Stomach (tissue), 9 donors: ENCODE measurements around the gene CA7. TPM values are rescaled to one million over a fixed set of nuclear protein-coding genes. Genes with fewer than 3 reads are reported as not detected.
A peak's percentile ranks its signal among the peaks of the same experiment; 100 is the strongest.

ENCODE experiments used
- DNase-seq, 2 donors: peaks; one replicate each; pipeline versions ENCODE4 v3.0.0 to v3.0.0-alpha.2; 2013 to 2019
- H3K27ac ChIP-seq, 5 donors: fragments of 200-600 bp in 4 of 5; sonication (generic) in 4 of 5; one replicate each; pipeline ENCODE4 v1.5.1; 2013 to 2019; ENCODE audit warnings: mild to moderate bottlenecking in 1 of 5, moderate library complexity in 1 of 5
- H3K27me3 ChIP-seq, 3 donors: fragments of 200-600 bp; sonication (generic); one replicate each; pipeline ENCODE4 v1.5.1; 2017 to 2019; ENCODE audit warnings: mixed run types in 1 of 3
- H3K36me3 ChIP-seq, 4 donors: fragments of 200-600 bp; sonication (generic); 1 replicate in 3 of 4; 2 replicates in 1 of 4; pipeline ENCODE4 v1.5.1; 2016 to 2019
- H3K4me1 ChIP-seq, 4 donors: fragments of 200-600 bp; sonication (generic); one replicate each; pipeline ENCODE4 v1.5.1; 2016 to 2019
- H3K4me3 ChIP-seq, 4 donors: fragments of 200-600 bp; sonication (generic) in 3 of 4; one replicate each; pipeline ENCODE4 v1.5.1; 2016 to 2019; ENCODE audit warnings: mild to moderate bottlenecking in 1 of 4
- H3K9me3 ChIP-seq, 4 donors: fragments of 200-600 bp; sonication (generic); one replicate each; pipeline ENCODE4 v1.5.1; 2016 to 2019
- EP300 ChIP-seq: sonication (generic); formaldehyde crosslinking; IDR thresholded peaks from one replicate; pipeline ENCODE4 v1.6.1; 2017; ENCODE audit warnings: antibody characterized with exemption
- POLR2A ChIP-seq, 4 donors: fragments of 450-650 bp; IDR thresholded peaks; one replicate each; pipeline ENCODE4 v1.6.1; 2016; ENCODE audit warnings: antibody characterized with exemption in 4 of 4, control low read depth in 2 of 4, mild to moderate bottlenecking in 1 of 4, moderate library complexity in 1 of 4
- POLR2AphosphoS5 ChIP-seq, 3 donors: sonication (generic); formaldehyde crosslinking; IDR thresholded peaks; one replicate each; pipeline ENCODE4 v1.6.1; 2016; ENCODE audit warnings: antibody characterized with exemption in 3 of 3
- WGBS, 5 donors: extraction: QIAGEN DNeasy Blood & Tissue Kit in 3 of 5; methylation state at CpG; one replicate each; pipeline versions ENCODE4 v1.1.5 to v1.1.7; 2013 to 2018; 5-methylcytosine and 5-hydroxymethylcytosine counted together
- intact Hi-C: fragments of 100-400 bp; cut with DNase I; formaldehyde crosslinking; loops from one replicate; pipeline ENCODE4 v1.15.1; 2023; ENCODE audit warnings: low total_unique reads
- polyA plus RNA-seq, 3 donors: library from polyadenylated mRNA; stranded (reverse); fragments of 200-250 nt; gene quantifications; one replicate each; pipeline ENCODE4 v1.2.3, GENCODE V29; 2013
- total RNA-seq, 5 donors: library from RNA; depleted of rRNA; stranded (reverse); fragments of >200 nt; gene quantifications; one replicate each; pipeline versions ENCODE4 v1.1.0 to v1.2.3, GENCODE V29; 2014 to 2016
- TF ChIP-seq, protein P1 (sequence below), 7 experiments: fragments of 450-650 bp in 4 of 7; fragments of 200-600 bp in 3 of 7; sonication (generic) in 3 of 7; IDR thresholded peaks; one replicate each; pipeline ENCODE4 v1.5.1; 2016 to 2019; ENCODE audit warnings: antibody characterized with exemption in 7 of 7, control low read depth in 2 of 7, mild to moderate bottlenecking in 1 of 7
- donor health status: healthy with polysubstance abuse.
- donor health status: Bipolar disorder and iron deficiency.
- donor health status: healthy.

Gene CA7
- total and polyA plus RNA-seq, 8 donors: 0.10 to 27.8 (median 0.55) TPM; not detected in 5

GRCh38 chr16:66874079-66874775, 30.0 kb downstream of the CA7 start:
- 63 to 83% (median 78%) methylated on average over 1 of the region's 1 CpG for WGBS, 5 donors
- H3K27ac ChIP-seq: no peak overlapping the region
- intact Hi-C loops: no loop called here

DNA sequence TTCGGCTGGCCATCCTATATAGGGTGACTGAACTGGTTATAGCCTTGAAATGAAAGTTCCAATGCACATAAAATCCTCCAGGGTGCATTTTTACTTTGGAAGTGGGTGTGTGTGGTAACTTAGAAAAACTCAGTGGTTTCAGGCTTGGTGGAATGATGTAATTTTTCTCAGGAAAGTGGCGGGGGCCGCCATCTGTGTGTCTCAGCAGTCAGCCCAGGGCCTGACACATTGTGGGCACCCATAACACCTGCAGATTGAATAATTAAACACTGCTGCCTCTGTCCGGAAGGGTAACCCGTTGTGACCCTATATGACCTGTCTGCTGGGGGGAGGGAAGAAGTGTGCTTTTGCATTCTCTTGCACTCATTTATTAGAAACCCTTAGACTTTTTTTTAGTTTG, 33.9 kb downstream of the CA7 start:
- H3K4me3 ChIP-seq: no peak overlapping the region
- H3K9me3 ChIP-seq: no peaks in the 10 kb centered on the region
- no peak for DNase-seq
- no peak overlapping the region for H3K27ac ChIP-seq
- peaks cover 0 to 2% (median under 1%) of the 10 kb centered on the region in 4 donors for H3K36me3 ChIP-seq
- intact Hi-C loops: no loop called here
- H3K4me1 ChIP-seq: peaks cover 16 to 33% (median 24%) of the 10 kb centered on the region in 4 donors
- 54 to 64% (median 62%) methylated on average over 5 of the region's 5 CpGs for WGBS, 5 donors
- no peak for TF ChIP-seq EP300
- TF ChIP-seq, protein P1, sequence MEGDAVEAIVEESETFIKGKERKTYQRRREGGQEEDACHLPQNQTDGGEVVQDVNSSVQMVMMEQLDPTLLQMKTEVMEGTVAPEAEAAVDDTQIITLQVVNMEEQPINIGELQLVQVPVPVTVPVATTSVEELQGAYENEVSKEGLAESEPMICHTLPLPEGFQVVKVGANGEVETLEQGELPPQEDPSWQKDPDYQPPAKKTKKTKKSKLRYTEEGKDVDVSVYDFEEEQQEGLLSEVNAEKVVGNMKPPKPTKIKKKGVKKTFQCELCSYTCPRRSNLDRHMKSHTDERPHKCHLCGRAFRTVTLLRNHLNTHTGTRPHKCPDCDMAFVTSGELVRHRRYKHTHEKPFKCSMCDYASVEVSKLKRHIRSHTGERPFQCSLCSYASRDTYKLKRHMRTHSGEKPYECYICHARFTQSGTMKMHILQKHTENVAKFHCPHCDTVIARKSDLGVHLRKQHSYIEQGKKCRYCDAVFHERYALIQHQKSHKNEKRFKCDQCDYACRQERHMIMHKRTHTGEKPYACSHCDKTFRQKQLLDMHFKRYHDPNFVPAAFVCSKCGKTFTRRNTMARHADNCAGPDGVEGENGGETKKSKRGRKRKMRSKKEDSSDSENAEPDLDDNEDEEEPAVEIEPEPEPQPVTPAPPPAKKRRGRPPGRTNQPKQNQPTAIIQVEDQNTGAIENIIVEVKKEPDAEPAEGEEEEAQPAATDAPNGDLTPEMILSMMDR (IDR thresholded peaks at IDR 0.05): no peak
- H3K27me3 ChIP-seq: no peaks in the 10 kb centered on the region

More at GRCh38 chr16:66874079-66874775, 30.0 kb downstream of the CA7 start:
- peaks cover 7 to 26% (median 13%) of the 10 kb centered on the region in 4 donors for H3K4me1 ChIP-seq
- H3K27me3 ChIP-seq: no peaks in the 10 kb centered on the region
- TF ChIP-seq EP300 (no peak), POLR2AphosphoS5 (IDR thresholded peaks at IDR 0.05) (no peak)
- TF ChIP-seq, protein P1 (IDR thresholded peaks at IDR 0.05): no peak
- H3K36me3 ChIP-seq: no peaks in the 10 kb centered on the region
- DNase-seq: no peak
- no peak overlapping the region for H3K4me3 ChIP-seq
- H3K9me3 ChIP-seq: no peaks in the 10 kb centered on the region

GRCh38 chr16:66880288-66881013, 36.2 kb downstream of the CA7 start, which contains the start of gene PDP2:
Gene PDP2, plus strand, starts transcription at chr16:66880515. Its CDS starts 3,770 bp downstream, at chr16:66884285.
- peak; percentile 96 to 97 for DNase-seq
- Histone ChIP-seq H3K27me3 (no peaks in the 10 kb centered on the region), H3K27ac (peak within 1 kb of the TSS; percentile 59 to 88 (median 77)), H3K4me1 (peaks cover 15 to 25% (median 18%) of the 10 kb centered on the region in 4 donors), H3K9me3 (no peaks in the 10 kb centered on the region), H3K36me3 (peaks cover 12 to 25% (median 19%) of the 10 kb centered on the region in 4 donors), H3K4me3 (peak within 1 kb of the TSS; percentile 60 to 97 (median 80))
- intact Hi-C loops: no loop called here
- TF ChIP-seq EP300 (no peak), POLR2AphosphoS5 (IDR thresholded peaks at IDR 0.05) (peak; percentile 33 to 91 (median 64))
- 0 to 1% (median 0%) methylated on average over 17 to 58 of the region's 58 CpGs for WGBS, 5 donors

GRCh38 chr16:66881014-66881417, 36.8 kb downstream of the CA7 start:
- Histone ChIP-seq H3K27me3 (no peaks in the 10 kb centered on the region), H3K4me1 (peaks cover 15 to 25% (median 20%) of the 10 kb centered on the region in 4 donors), H3K27ac (peak overlapping the region; percentile 59 to 88 (median 77)), H3K4me3 (peak overlapping the region; percentile 60 to 97 (median 80)), H3K36me3 (peaks cover 13 to 30% (median 24%) of the 10 kb centered on the region in 4 donors), H3K9me3 (no peaks in the 10 kb centered on the region)
- intact Hi-C loops: no loop called here
- TF ChIP-seq EP300: no peak
- TF ChIP-seq, protein P1 (IDR thresholded peaks at IDR 0.05): no peak
- no peak for TF ChIP-seq POLR2AphosphoS5 (IDR thresholded peaks at IDR 0.05)
- no peak for TF ChIP-seq POLR2A (IDR thresholded peaks at IDR 0.05)
- WGBS, 5 donors: 1 to 4% (median 2%) methylated on average over 19 to 23 of the region's 23 CpGs
- DNase-seq: peak in 1 of 2 donors; percentile 37
